AG10803 (cell line): ENCODE measurements around the gene DCLK2.

Experiments
- DNase-seq: peaks from one replicate; pipeline ENCODE4 v3.0.0; 2010; ENCODE audit warnings: low read depth
- H3K4me3 ChIP-seq: 2 replicates; pipeline ENCODE4 v1.5.1; 2011; ENCODE audit warnings: mild to moderate bottlenecking, low read length, control low read depth
- CTCF ChIP-seq: conservative IDR thresholded peaks from 2 replicates; pipeline ENCODE4 v1.5.1; 2011; ENCODE audit warnings: mild to moderate bottlenecking, low read length, control low read depth, inconsistent platforms

Gene DCLK2

DNA sequence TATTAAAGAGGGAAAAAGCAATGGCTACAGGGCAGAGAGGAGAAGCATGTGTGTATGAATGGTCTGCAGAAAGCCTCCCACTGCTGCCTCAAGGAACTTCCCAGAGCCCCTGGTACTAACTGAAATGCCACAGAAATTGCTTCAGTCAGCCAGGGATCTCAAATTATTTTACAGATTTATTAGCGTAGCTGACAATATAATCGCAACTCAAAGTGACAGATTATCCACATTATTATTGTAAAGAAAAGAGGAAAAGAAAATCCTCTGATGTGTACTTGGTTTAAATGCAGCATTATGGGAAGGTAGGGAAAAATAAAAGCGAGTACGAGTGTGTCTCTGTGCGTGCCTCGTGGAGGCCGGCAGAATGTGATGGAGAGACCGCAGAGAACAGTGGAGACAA lies 202.7 kb downstream of the DCLK2 start:
- DNase-seq = no peak
- H3K4me3 ChIP-seq = no peak overlapping the region
- TF ChIP-seq CTCF = no peak

DNA sequence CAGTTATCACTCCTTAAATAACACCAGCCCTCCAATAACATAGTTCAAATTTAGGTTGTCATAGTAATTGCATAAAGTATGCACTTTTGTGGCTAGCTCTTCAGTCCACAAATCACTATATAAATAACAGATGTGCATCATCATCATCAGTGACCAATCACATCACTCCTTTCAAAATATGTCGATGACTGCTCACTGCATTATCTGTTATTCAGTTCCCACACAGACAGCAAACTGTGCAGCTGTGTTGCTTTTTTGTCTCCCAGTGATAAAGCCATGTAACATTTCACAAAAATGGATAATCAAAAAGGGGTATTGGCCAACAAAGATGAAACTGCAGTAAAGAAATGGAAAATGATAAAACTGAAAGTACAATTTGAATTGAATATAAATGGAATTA lies 205.4 kb downstream of the DCLK2 start:
- H3K4me3 ChIP-seq = peak overlapping the region; percentile 2
- TF ChIP-seq CTCF = no peak
- peak; percentile 97 for DNase-seq

DNA sequence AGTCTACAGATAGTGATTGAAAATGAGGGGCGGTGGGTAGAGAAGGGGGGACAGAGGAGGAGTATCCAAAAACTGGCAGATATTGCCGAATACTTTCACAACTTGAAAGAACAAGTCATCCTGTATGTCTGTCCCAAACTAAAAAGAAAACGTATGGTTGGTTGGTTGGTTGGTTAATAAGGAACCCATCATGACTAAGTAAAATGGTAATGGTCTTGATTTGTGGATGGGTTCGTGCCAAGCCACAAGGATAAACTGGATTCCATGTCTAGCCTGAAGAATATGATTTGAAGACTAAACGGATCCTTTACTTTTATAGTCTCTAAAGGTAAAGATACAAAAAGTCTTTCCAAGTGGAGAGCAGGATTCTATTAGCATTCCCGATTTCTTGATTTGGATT lies 208.4 kb downstream of the DCLK2 start:
- H3K4me3 ChIP-seq = no peak overlapping the region
- TF ChIP-seq CTCF = no peak
- no peak for DNase-seq

DNA sequence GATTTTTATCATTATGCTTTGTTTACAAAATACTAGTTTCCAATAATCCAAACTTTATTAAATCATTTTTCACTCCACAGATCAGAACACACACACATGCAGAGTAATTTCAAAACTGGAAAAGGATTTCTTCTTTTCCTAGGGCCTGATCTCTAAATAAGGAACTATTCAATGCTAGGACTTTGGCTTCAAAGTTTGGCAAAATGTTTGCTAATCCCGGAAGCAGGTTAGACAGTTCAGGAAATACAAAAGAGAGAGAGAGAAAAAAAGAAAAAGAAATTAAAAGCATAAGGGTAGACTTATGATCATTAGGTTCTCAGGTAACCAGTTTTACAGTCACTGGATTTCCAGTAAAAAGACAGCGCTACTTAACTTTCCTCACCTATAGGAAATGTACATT lies 211.0 kb downstream of the DCLK2 start:
- no peak for DNase-seq
- no peak for TF ChIP-seq CTCF
- no peak overlapping the region for H3K4me3 ChIP-seq

GRCh38 chr4:150289881-150290280 lies 211.6 kb downstream of the DCLK2 start:
- no peak for DNase-seq
- H3K4me3 ChIP-seq = no peak overlapping the region
- TF ChIP-seq CTCF = no peak

GRCh38 chr4:150297861-150298474 lies 219.7 kb downstream of the DCLK2 start:
- no peak overlapping the region for H3K4me3 ChIP-seq
- peak; percentile 84 for TF ChIP-seq CTCF
- peak; percentile 66 for DNase-seq

DNA sequence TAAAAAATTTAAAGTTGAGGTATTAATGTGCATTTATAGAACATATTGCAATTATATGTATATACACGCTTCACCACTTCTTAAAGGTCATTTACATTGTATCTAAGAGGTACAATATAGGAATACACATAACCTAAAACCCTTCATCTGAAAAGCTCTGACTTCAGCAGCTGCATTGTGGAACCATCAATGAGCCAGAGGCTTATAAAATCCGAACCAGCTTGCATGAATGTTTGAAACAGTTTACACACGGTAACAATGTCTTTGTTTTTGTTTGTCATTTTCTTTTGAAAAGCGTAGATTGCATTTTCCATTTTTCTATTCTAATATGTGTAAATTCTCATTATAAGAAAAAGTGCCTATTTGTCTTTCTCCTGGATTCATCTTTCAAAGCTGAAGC lies 221.6 kb downstream of the DCLK2 start:
- no peak for TF ChIP-seq CTCF
- DNase-seq = no peak

More for the DNA sequence above, 221.6 kb downstream of the DCLK2 start:
- no peak overlapping the region for H3K4me3 ChIP-seq
